SH-SY5Y (cell line): ENCODE results near the gene RIC8B.

Source experiments
- GATA2 ChIP-seq: IDR thresholded peaks from 2 replicates; pipeline ENCODE4 v1.6.1; 2011; ENCODE audit warnings: mild to moderate bottlenecking, low read depth, low read length
- GATA3 ChIP-seq: IDR thresholded peaks from 2 replicates; pipeline ENCODE4 v1.6.1; 2011; ENCODE audit warnings: low read depth, mild to moderate bottlenecking, low read length, moderate library complexity

DNA sequence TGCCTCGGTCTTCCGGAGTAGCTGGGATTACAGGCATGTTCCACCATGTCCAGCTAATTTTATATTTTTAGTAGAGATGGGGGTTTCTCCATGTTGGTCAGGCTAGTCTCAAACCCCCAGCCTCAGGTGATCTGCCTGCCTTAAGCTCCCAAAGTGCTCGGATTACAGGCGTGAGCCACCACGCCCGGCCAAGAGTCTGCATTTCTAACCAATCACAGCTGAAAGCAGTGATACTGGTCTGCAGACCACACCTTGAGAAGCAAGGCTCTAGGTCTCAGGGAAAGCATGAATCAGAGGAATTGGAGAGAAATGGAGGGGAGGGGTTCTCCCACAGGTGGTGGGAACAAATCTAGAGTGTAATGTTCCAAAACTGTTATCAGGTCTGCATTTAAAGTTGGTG, 126.1 kb downstream of the RIC8B start:
- TF ChIP-seq GATA2, result no peak
- no peak for TF ChIP-seq GATA3
